HEK293T (cell line): ENCODE data around the gene RIMBP2.

Experiments
- HDGF ChIP-seq: fragments of 450-650 bp; IDR thresholded peaks from 2 replicates; pipeline ENCODE4 v1.6.1; 2017; ENCODE audit warnings: antibody characterized with exemption, borderline replicate concordance
- ZNF384 ChIP-seq: fragments of 450-650 bp; IDR thresholded peaks from 2 replicates; pipeline ENCODE4 v1.6.1; 2016

DNA sequence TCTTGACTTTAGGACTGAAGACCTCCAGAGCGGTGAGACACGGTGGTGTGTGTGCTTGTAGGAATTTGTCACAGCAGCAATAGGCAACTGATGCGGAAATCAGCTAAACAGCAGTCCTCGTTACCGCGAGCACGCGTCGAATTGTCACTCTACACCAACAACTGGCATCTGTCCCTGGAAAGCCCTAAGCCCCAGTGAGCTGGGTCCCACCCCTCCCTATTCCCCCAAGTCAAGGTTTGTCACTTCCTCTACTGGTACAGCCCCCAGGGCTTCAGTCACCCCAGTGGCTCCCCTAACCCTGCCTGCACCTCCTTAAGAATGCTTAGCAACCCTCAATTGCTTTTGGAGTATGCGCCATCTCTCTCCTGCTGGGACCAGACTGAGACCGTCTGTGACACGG is 204.8 kb downstream of the RIMBP2 start:
- TF ChIP-seq HDGF: no peak
- no peak for TF ChIP-seq ZNF384
